SK-N-MC (cell line): ENCODE results near the gene CTBP2.

Experiments
- EZH2 ChIP-seq: fragments of 200-600 bp; sonication (generic); IDR thresholded peaks from one replicate; pipeline ENCODE4 v1.6.1; 2017; ENCODE audit warnings: antibody characterized with exemption
- FOXP2 ChIP-seq: optimal IDR thresholded peaks from 2 replicates; pipeline ENCODE3; 2011; ENCODE audit warnings: mild to moderate bottlenecking, moderate library complexity; ENCODE audit not compliant: insufficient read depth; ENCODE audit errors: extremely low read length, control extremely low read depth
- POLR2AphosphoS5 ChIP-seq: IDR thresholded peaks from 2 replicates; pipeline ENCODE4 v1.6.1; 2012; ENCODE audit warnings: mild to moderate bottlenecking, low read depth, low read length, borderline replicate concordance

GRCh38 chr10:125203186-125203800 lies 42.9 kb upstream of the CTBP2 start:
- no peak for TF ChIP-seq EZH2
- TF ChIP-seq POLR2AphosphoS5 = no peak
- TF ChIP-seq FOXP2 = no peak
